GM19452 (cell line): ENCODE data around the gene PRXL2A.

Experiments
- ATAC-seq: cut with Tn5 transposase; IDR thresholded peaks from one replicate; pipeline ENCODE4 v1.9.1; 2021; ENCODE audit not compliant: unreplicated experiment

Gene PRXL2A

GRCh38 chr10:80460399-80461207 is 52.3 kb downstream of the PRXL2A start:
- ATAC-seq, result no peak

GRCh38 chr10:80461208-80462183 is 53.1 kb downstream of the PRXL2A start:
- no peak for ATAC-seq

DNA sequence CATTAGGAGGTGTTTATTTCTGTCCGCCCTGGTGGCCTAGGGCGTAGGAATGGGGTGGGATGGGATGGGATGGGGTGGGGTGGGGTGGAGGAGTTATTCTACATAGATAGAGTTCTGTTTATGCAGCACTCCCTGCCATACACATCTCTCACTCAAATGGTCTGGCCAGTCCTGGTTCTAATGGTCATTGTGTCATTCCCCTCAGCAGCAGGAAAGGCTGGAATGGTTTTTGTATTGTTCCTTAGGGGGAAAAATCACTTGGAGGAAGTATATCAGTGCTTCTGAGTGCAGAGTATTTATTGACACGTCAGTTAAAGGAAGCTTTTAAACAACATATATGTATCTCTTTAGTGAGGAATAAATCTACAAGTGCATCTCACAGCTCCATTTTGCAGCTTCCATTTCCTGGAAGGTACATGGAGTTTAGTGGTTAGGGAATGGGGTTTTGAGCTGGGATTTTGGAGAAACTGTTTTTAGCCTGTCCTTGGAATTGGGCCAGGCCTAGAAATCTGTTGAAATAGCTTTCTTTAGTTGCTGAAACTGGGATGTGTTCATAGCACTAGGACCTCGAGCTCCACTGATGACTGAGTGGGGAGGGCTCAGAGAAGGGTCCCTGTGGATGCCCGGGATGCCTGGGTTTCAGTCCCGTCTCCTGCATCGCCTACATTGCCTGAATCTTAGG is 54.1 kb downstream of the PRXL2A start:
- ATAC-seq, result no peak

DNA sequence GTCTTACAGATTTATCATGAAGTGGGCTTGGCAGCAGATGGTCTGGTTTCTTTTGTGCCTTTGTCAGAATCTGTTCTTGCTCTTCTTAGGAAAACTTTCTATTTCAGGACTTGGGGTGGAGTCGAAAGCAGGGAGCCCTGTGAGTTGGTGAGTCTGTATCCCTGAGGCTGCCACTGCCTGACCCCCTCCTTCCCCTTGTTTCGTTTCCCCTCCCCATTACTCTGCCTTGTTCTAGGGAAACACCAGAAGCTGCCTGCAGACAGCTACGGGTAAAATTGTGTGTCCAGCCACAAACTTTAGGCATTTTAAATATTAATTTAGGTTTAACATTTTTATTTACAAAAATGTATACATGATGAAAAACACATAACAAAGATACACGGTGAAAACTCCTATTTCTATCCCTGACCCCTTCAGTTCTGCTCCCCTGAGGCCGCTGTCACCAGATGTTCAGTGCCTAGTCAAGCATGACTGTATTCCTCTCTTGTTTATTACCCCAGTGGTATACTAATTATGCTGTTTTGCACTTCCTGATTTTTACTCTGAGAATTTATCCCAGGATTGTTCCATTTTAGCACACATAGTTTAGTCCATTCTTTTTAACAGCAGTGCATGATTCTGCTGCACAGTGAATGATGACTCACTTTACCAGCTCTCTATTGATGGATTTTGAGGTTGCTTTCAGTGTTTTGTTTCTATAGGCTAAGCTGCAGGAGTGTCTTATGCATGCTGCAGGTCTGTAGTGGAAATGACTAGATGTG is 54.8 kb downstream of the PRXL2A start:
- ATAC-seq, result peak; percentile 27

GRCh38 chr10:80463868-80464267 is 55.5 kb downstream of the PRXL2A start:
- no peak for ATAC-seq

DNA sequence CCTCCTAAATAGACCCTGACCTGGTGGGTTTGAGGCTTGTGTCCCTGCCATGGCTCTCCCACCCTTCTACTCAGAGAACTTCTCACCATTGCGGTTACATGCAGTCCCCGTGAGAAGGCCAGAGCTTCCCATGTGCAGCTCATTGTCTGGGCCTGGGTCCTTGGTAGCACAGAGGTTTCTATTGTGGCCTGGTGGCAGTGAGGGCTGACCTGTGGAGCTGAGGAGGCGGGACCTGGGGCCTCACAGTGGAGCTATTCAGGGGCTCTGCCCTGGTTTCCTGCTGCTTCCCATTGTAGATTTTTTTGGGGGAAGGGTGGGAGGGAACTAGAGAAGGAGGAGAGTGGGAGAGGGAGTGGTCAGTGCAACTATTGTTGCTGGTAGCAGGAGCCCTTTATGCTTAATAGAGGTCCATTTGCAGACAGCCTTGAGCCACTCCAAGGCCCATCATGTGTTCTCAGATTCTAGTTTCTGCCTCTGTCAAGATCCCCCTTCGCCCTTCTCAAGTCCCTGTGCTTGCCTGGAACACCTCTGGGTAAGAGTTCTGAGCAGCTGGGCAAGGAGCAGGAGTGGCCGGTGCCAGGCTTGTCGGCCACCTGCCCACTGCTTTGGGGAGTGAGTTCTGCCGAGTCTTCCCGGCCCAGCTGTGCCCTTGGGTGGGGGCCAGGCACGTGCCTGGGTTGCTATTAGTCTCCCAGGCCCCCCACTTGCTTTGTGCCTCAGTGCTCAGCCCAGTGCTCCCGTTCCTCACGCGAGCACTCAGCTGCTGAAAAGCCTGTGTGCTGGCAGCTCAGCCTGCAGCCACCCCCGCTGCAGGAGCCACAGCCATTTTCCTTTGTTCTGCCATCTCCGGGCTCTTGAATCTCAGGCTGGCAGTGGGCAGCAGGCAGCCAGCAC is 56.5 kb downstream of the PRXL2A start:
- ATAC-seq, result no peak

DNA sequence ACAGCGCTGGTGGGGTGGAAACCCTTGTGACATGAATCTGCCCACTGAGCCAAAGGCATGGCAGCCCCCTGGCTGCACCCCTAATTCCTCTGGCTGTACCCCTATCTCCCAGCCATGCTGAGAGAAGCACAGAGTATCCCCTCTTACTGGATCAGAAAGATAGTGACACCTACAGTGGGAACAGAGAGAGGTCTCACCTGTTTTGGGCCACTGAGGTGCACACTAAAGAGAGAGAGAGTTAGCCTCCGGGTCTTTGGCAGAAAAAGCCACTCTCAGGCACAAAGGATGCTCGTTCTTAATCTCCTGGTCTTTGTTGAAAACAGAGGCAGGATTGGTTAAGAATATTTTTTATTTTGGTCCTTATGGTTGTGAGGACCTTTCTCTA is 57.1 kb downstream of the PRXL2A start:
- no peak for ATAC-seq

DNA sequence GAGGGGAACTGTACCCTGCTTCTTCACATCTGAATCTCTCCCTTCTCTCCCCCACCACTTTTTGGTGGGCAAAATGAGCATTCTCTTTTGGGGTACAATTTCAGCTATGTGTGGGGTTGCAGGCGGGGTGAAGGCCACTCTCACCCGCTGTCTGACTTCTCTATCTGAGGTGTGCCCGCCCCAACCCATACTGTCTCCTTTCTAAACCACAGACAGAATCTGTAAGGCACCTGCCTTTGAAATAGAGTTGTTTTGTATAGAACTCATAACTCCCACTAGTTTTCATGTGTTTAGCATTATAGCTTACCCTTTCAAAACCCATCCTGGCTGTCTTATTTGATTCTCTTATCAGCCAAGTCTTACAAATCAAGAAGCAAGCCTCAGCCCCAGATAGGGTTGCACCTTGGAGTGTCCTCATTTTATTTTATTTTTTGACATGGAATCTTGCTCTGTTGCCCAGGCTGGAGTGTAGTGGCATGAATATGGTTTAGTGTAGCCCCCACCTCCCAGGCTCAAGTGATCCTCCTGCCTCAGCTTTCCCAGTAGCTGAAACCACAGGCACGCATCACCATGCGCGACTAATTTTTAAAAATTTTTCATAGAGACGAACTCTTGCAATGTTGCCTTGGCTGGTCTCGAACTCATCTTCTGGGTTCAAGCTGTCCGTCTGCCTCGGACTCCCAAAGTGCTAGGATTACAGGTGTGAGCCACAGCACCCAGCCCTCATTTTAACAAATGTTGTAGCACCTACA is 57.7 kb downstream of the PRXL2A start:
- ATAC-seq, result no peak

DNA sequence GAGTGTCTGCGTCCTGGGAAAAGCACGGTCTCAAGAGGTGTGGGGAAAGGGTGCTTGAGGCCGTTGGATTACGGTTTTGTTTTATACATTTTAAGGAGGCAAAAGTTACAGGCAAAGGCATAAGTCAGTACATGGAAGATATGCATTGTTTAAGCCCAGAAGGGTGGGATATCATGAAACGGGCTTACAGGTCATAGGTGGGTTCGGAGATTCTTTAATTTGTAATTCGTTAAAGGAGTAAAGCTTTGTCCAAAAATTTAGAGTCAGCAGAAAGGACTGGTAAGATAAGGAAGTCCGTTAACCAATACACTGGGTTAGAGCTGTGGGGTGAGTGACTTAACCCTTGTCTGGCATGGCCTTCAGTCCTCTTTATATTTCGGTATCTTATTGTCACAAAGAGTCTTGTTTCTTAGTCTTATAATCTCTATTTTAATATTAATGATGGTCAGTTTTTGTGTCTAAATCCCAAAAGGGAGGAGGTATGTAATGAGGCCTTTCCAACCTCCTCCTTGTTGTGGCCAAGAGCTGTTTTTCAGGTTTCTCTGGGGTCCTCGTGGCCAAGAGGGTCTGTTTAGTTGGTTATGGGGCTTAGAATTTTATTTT is 58.5 kb downstream of the PRXL2A start:
- ATAC-seq, result no peak

DNA sequence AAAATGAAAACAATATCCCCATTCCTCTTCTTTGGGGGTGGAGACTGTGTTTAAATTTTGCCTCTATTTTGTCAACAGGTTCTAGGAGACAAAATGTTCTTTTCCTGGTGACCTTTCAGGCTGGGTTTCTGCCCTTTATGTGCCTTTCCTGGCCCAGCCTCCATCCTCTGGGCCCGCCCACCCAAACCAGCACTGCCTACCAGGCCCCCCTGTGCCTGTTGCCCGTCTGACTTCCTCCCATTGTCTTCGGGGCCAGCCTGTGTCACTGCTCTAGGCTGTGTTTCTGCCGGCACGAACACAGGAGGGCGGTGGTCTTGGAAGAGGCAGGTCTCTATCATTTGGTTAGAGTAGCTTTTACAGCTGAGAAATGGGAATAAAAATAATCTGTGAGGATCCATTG is 59.7 kb downstream of the PRXL2A start:
- no peak for ATAC-seq

DNA sequence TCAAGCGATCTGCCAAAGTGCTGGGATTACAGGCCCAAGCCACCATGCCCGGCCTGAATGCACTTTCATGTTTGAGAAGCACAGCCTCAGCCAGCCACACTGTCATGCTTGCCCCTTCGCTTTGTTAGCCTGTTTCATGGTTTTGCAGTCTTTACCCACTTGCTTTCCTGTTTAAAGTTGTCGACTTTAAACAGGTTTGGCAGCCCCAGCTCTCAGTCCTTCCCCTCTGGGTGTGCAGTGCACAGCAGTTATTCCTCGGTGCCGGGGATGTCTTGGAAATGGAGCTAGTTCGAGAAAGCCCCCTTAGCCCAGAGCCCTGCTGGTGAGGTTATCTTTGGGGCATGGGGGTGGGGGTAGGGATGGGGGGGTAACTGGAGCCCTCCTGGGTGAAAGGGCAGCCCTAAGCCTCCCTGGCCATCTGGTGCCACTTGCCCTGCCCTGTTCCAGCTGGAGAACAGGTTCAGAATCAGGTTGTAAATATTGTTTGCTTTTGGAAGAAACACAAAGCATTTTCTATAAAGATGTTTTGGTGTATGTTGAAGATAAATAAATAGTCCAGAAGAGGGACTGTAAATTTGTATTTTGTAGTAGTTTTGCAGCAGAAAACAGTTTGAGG is 60.6 kb downstream of the PRXL2A start:
- no peak for ATAC-seq

DNA sequence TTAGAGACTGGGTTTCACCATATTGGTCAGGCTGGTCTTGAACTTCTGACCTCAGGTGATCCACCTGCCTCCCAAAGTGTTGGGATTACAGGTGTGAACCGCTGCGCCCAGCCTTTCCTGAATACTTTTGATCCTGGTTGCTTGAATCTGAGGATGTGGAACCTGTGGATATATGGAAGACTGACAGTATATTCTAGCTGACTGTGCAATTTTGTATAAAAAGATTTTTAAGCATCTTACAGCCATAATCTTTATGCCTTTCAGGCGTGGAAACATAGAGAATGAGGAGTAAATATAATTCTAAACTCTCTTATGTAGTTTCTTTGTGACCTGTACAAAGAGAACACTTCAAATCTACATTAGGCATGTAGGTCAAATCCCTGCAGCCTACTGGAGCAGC is 61.9 kb downstream of the PRXL2A start:
- no peak for ATAC-seq

GRCh38 chr10:80471001-80471400 is 62.6 kb downstream of the PRXL2A start:
- no peak for ATAC-seq

- peak; percentile 69 for ATAC-seq
Measured at GRCh38 chr10:80471715-80472233, 63.4 kb downstream of the PRXL2A start.

GRCh38 chr10:80472234-80473095 is 64.1 kb downstream of the PRXL2A start:
- peak; percentile 94 for ATAC-seq

DNA sequence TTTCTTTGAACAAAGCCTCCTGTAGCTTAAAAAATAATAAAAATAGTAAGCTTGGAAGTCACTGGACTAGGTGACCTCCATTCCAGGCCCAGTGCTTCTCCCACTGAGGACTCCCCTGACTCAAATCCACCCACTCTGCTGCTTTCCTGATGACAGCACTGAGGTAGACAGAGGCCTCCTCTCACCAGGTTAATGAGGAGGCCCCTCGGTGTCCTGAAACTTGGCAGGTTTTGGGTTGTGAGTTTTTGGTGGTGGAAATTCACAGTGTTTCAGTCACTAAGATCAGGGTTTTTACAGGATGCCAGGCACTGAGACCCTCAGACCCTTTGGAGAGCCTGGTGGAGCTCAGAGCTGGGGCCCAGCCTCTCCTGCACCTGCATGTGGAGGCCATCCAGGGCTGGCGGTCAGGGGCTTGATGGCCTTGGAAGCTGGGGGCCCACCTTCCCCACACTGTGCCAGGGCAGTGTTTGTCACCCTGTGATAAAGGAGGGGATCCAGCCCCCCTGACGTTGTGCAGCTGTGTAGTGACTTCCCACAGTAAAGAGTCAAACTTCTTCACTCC is 64.8 kb downstream of the PRXL2A start:
- no peak for ATAC-seq
